OCI-LY3 (cell line): ENCODE data around the gene ZNF79.

ENCODE experiments used
- EZH2phosphoT487 ChIP-seq: fragments of 200-600 bp; shearing (Covaris generic); IDR thresholded peaks from 2 replicates; pipeline ENCODE4 v1.6.1; 2018; ENCODE audit warnings: antibody characterized with exemption, mixed run types, low read depth
- TF ChIP-seq, protein P1 (sequence below): fragments of 200-600, 300-600 bp; sonication (generic); IDR thresholded peaks from 2 replicates; pipeline ENCODE4 v1.5.1; 2014; ENCODE audit warnings: antibody characterized with exemption, low read length, low read depth

DNA sequence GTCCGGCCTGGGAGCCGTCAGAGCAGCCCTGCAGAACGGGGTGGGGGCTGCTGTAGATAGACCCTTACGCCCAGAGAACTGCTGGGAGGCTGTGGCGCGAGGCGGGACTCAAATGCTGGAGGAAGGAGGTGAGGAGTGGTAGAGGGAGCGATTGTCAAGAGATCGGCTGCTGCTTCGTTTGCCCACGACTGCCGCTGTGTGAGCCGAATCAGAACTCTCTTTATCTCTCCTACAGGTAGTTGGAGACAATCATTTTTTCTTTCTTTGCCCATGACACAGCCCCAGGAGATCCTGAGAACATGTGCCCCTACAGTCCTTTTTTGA lies 456 bp downstream of the ZNF79 start:
- TF ChIP-seq, protein P1, sequence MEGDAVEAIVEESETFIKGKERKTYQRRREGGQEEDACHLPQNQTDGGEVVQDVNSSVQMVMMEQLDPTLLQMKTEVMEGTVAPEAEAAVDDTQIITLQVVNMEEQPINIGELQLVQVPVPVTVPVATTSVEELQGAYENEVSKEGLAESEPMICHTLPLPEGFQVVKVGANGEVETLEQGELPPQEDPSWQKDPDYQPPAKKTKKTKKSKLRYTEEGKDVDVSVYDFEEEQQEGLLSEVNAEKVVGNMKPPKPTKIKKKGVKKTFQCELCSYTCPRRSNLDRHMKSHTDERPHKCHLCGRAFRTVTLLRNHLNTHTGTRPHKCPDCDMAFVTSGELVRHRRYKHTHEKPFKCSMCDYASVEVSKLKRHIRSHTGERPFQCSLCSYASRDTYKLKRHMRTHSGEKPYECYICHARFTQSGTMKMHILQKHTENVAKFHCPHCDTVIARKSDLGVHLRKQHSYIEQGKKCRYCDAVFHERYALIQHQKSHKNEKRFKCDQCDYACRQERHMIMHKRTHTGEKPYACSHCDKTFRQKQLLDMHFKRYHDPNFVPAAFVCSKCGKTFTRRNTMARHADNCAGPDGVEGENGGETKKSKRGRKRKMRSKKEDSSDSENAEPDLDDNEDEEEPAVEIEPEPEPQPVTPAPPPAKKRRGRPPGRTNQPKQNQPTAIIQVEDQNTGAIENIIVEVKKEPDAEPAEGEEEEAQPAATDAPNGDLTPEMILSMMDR = no peak
- TF ChIP-seq EZH2phosphoT487 = no peak
